ENCODE results near the gene TNS3. TPM values are rescaled to one million over a fixed set of nuclear protein-coding genes. Genes with fewer than 3 reads are reported as not detected.

The TNS3 gene
- polyA plus RNA-seq, 2 donors: 2.7 to 3.4 TPM

GRCh38 chr7:47320296-47320695 is 261.6 kb downstream of the TNS3 start:
- no peak overlapping the region for H3K4me3 ChIP-seq (ENCODE audit: low read depth in 1 of 2, low read length in 2 of 2)
- no peaks in the 10 kb centered on the region for H3K27me3 ChIP-seq (ENCODE audit: control insufficient read depth in 1 of 2, insufficient read depth in 2 of 2, low read length in 2 of 2)
- 90 to 93% methylated on average over 5 of the region's 5 CpGs for WGBS, 2 donors
- H3K36me3 ChIP-seq (ENCODE audit: control insufficient read depth in 2 of 2, insufficient read depth in 2 of 2, low read length in 1 of 2): no peaks in the 10 kb centered on the region
- H3K9me3 ChIP-seq (ENCODE audit: control insufficient read depth in 2 of 2, insufficient read depth in 1 of 2, low read depth in 1 of 2, low read length in 1 of 2): no peaks in the 10 kb centered on the region
- no peaks in the 10 kb centered on the region for H3K4me1 ChIP-seq (ENCODE audit: control insufficient read depth in 2 of 2, insufficient read depth in 2 of 2, low read length in 1 of 2)
- no peak overlapping the region for H3K27ac ChIP-seq (ENCODE audit: low read depth in 2 of 2, low read length in 1 of 2)

- no peak overlapping the region for H3K27ac ChIP-seq (ENCODE audit: low read depth in 2 of 2, low read length in 1 of 2)
Measured at GRCh38 chr7:47318395-47319182, 263.3 kb downstream of the TNS3 start.

GRCh38 chr7:47317487-47317886 is 264.4 kb downstream of the TNS3 start:
- 75 to 78% methylated on average over 2 of the region's 2 CpGs for WGBS, 2 donors
- no peak overlapping the region for H3K27ac ChIP-seq (ENCODE audit: low read depth in 2 of 2, low read length in 1 of 2)
- no peak overlapping the region for H3K4me3 ChIP-seq (ENCODE audit: low read depth in 1 of 2, low read length in 2 of 2)
- H3K4me1 ChIP-seq (ENCODE audit: control insufficient read depth in 2 of 2, insufficient read depth in 2 of 2, low read length in 1 of 2): no peaks in the 10 kb centered on the region
- no peaks in the 10 kb centered on the region for H3K9me3 ChIP-seq (ENCODE audit: control insufficient read depth in 2 of 2, insufficient read depth in 1 of 2, low read depth in 1 of 2, low read length in 1 of 2)
- H3K36me3 ChIP-seq (ENCODE audit: control insufficient read depth in 2 of 2, insufficient read depth in 2 of 2, low read length in 1 of 2): no peaks in the 10 kb centered on the region
- H3K27me3 ChIP-seq (ENCODE audit: control insufficient read depth in 1 of 2, insufficient read depth in 2 of 2, low read length in 2 of 2): no peaks in the 10 kb centered on the region

More at GRCh38 chr7:47318395-47319182, 263.3 kb downstream of the TNS3 start:
- Histone ChIP-seq H3K4me3 (ENCODE audit: low read depth in 1 of 2, low read length in 2 of 2) (no peak overlapping the region), H3K9me3 (ENCODE audit: control insufficient read depth in 2 of 2, insufficient read depth in 1 of 2, low read depth in 1 of 2, low read length in 1 of 2) (no peaks in the 10 kb centered on the region), H3K27me3 (ENCODE audit: control insufficient read depth in 1 of 2, insufficient read depth in 2 of 2, low read length in 2 of 2) (no peaks in the 10 kb centered on the region), H3K4me1 (ENCODE audit: control insufficient read depth in 2 of 2, insufficient read depth in 2 of 2, low read length in 1 of 2) (no peaks in the 10 kb centered on the region), H3K36me3 (ENCODE audit: control insufficient read depth in 2 of 2, insufficient read depth in 2 of 2, low read length in 1 of 2) (no peaks in the 10 kb centered on the region)
- 82 to 90% methylated on average over 9 of the region's 9 CpGs for WGBS, 2 donors

GRCh38 chr7:47314728-47315607 is 266.9 kb downstream of the TNS3 start:
- Histone ChIP-seq H3K27ac (ENCODE audit: low read depth in 2 of 2, low read length in 1 of 2) (no peak overlapping the region), H3K9me3 (ENCODE audit: control insufficient read depth in 2 of 2, insufficient read depth in 1 of 2, low read depth in 1 of 2, low read length in 1 of 2) (no peaks in the 10 kb centered on the region), H3K4me3 (ENCODE audit: low read depth in 1 of 2, low read length in 2 of 2) (no peak overlapping the region), H3K27me3 (ENCODE audit: control insufficient read depth in 1 of 2, insufficient read depth in 2 of 2, low read length in 2 of 2) (no peaks in the 10 kb centered on the region), H3K36me3 (ENCODE audit: control insufficient read depth in 2 of 2, insufficient read depth in 2 of 2, low read length in 1 of 2) (no peaks in the 10 kb centered on the region), H3K4me1 (ENCODE audit: control insufficient read depth in 2 of 2, insufficient read depth in 2 of 2, low read length in 1 of 2) (no peaks in the 10 kb centered on the region)
- WGBS, 2 donors: 71% methylated on average over 29 of the region's 29 CpGs

- no peaks in the 10 kb centered on the region for H3K27me3 ChIP-seq (ENCODE audit: control insufficient read depth in 1 of 2, insufficient read depth in 2 of 2, low read length in 2 of 2)
- H3K27ac ChIP-seq (ENCODE audit: low read depth in 2 of 2, low read length in 1 of 2): no peak overlapping the region
- 73 to 82% methylated on average over 8 of the region's 8 CpGs for WGBS, 2 donors
- no peak overlapping the region for H3K4me3 ChIP-seq (ENCODE audit: low read depth in 1 of 2, low read length in 2 of 2)
- H3K4me1 ChIP-seq (ENCODE audit: control insufficient read depth in 2 of 2, insufficient read depth in 2 of 2, low read length in 1 of 2): no peaks in the 10 kb centered on the region
- no peaks in the 10 kb centered on the region for H3K9me3 ChIP-seq (ENCODE audit: control insufficient read depth in 2 of 2, insufficient read depth in 1 of 2, low read depth in 1 of 2, low read length in 1 of 2)
- H3K36me3 ChIP-seq (ENCODE audit: control insufficient read depth in 2 of 2, insufficient read depth in 2 of 2, low read length in 1 of 2): no peaks in the 10 kb centered on the region
Measured at GRCh38 chr7:47314248-47314647, 267.7 kb downstream of the TNS3 start.

GRCh38 chr7:47313564-47313963 is 268.3 kb downstream of the TNS3 start:
- Histone ChIP-seq H3K36me3 (ENCODE audit: control insufficient read depth in 2 of 2, insufficient read depth in 2 of 2, low read length in 1 of 2) (no peaks in the 10 kb centered on the region), H3K27me3 (ENCODE audit: control insufficient read depth in 1 of 2, insufficient read depth in 2 of 2, low read length in 2 of 2) (no peaks in the 10 kb centered on the region), H3K4me3 (ENCODE audit: low read depth in 1 of 2, low read length in 2 of 2) (no peak overlapping the region), H3K9me3 (ENCODE audit: control insufficient read depth in 2 of 2, insufficient read depth in 1 of 2, low read depth in 1 of 2, low read length in 1 of 2) (no peaks in the 10 kb centered on the region), H3K4me1 (ENCODE audit: control insufficient read depth in 2 of 2, insufficient read depth in 2 of 2, low read length in 1 of 2) (no peaks in the 10 kb centered on the region), H3K27ac (ENCODE audit: low read depth in 2 of 2, low read length in 1 of 2) (no peak overlapping the region)
- WGBS, 2 donors: 55 to 66% methylated on average over 4 of the region's 4 CpGs

GRCh38 chr7:47311891-47312290 is 270.0 kb downstream of the TNS3 start:
- H3K4me1 ChIP-seq (ENCODE audit: control insufficient read depth in 2 of 2, insufficient read depth in 2 of 2, low read length in 1 of 2): no peaks in the 10 kb centered on the region
- no peak overlapping the region for H3K4me3 ChIP-seq (ENCODE audit: low read depth in 1 of 2, low read length in 2 of 2)
- no peaks in the 10 kb centered on the region for H3K9me3 ChIP-seq (ENCODE audit: control insufficient read depth in 2 of 2, insufficient read depth in 1 of 2, low read depth in 1 of 2, low read length in 1 of 2)
- H3K36me3 ChIP-seq (ENCODE audit: control insufficient read depth in 2 of 2, insufficient read depth in 2 of 2, low read length in 1 of 2): no peaks in the 10 kb centered on the region
- H3K27ac ChIP-seq (ENCODE audit: low read depth in 2 of 2, low read length in 1 of 2): no peak overlapping the region
- 91 to 94% methylated on average over 4 of the region's 4 CpGs for WGBS, 2 donors
- H3K27me3 ChIP-seq (ENCODE audit: control insufficient read depth in 1 of 2, insufficient read depth in 2 of 2, low read length in 2 of 2): no peaks in the 10 kb centered on the region

GRCh38 chr7:47310020-47310419 is 271.9 kb downstream of the TNS3 start:
- 35 to 40% methylated on average over 2 of the region's 2 CpGs for WGBS, 2 donors
- Histone ChIP-seq H3K27me3 (ENCODE audit: control insufficient read depth in 1 of 2, insufficient read depth in 2 of 2, low read length in 2 of 2) (no peaks in the 10 kb centered on the region), H3K9me3 (ENCODE audit: control insufficient read depth in 2 of 2, insufficient read depth in 1 of 2, low read depth in 1 of 2, low read length in 1 of 2) (no peaks in the 10 kb centered on the region), H3K36me3 (ENCODE audit: control insufficient read depth in 2 of 2, insufficient read depth in 2 of 2, low read length in 1 of 2) (no peaks in the 10 kb centered on the region), H3K4me1 (ENCODE audit: control insufficient read depth in 2 of 2, insufficient read depth in 2 of 2, low read length in 1 of 2) (no peaks in the 10 kb centered on the region), H3K27ac (ENCODE audit: low read depth in 2 of 2, low read length in 1 of 2) (no peak overlapping the region), H3K4me3 (ENCODE audit: low read depth in 1 of 2, low read length in 2 of 2) (no peak overlapping the region)

- no peaks in the 10 kb centered on the region for H3K27me3 ChIP-seq (ENCODE audit: control insufficient read depth in 1 of 2, insufficient read depth in 2 of 2, low read length in 2 of 2)
- no peak overlapping the region for H3K27ac ChIP-seq (ENCODE audit: low read depth in 2 of 2, low read length in 1 of 2)
- no peak overlapping the region for H3K4me3 ChIP-seq (ENCODE audit: low read depth in 1 of 2, low read length in 2 of 2)
- H3K4me1 ChIP-seq (ENCODE audit: control insufficient read depth in 2 of 2, insufficient read depth in 2 of 2, low read length in 1 of 2): no peaks in the 10 kb centered on the region
- no peaks in the 10 kb centered on the region for H3K9me3 ChIP-seq (ENCODE audit: control insufficient read depth in 2 of 2, insufficient read depth in 1 of 2, low read depth in 1 of 2, low read length in 1 of 2)
- peaks cover 0 to 2% of the 10 kb centered on the region in 2 donors for H3K36me3 ChIP-seq (ENCODE audit: control insufficient read depth in 2 of 2, insufficient read depth in 2 of 2, low read length in 1 of 2)
- 97 to 98% methylated on average over 6 of the region's 6 CpGs for WGBS, 2 donors
Measured at GRCh38 chr7:47308808-47309207, 273.1 kb downstream of the TNS3 start.

Data from esophagus (tissue), 2 donors.